SKM-1 treated with dmso at 0.1 percent for 144 hours (cell line): Measurements from ENCODE around the gene HSD17B13.

Experiments used
- DNase-seq: peaks from one replicate; lab custom pipeline; 2025; ENCODE audit not compliant: unreplicated experiment; lab: John Stamatoyannopoulos, UW

The HSD17B13 gene

GRCh38 chr4:87268411-87268810 lies 54.3 kb downstream of the HSD17B13 start:
- DNase-seq = no peak

GRCh38 chr4:87266986-87267385 lies 55.7 kb downstream of the HSD17B13 start:
- no peak for DNase-seq

- no peak for DNase-seq
These were observed 59.8 kb downstream of the HSD17B13 start for GRCh38 chr4:87262886-87263285.

GRCh38 chr4:87260477-87260876 lies 62.2 kb downstream of the HSD17B13 start:
- no peak for DNase-seq

GRCh38 chr4:87258677-87259076 lies 64.0 kb downstream of the HSD17B13 start:
- no peak for DNase-seq

- no peak for DNase-seq
These were observed 65.2 kb downstream of the HSD17B13 start for GRCh38 chr4:87257523-87257922.

GRCh38 chr4:87255755-87256154 lies 66.9 kb downstream of the HSD17B13 start:
- DNase-seq = no peak
